Colonic mucosa (tissue), 4 donors: ENCODE results near the gene FZD10. TPM values are rescaled to one million over a fixed set of nuclear protein-coding genes. Genes with fewer than 3 reads are reported as not detected.

Experiments
- DNase-seq: peaks from one replicate; pipeline ENCODE4 v3.0.0-alpha.2; 2020
- H3K27ac ChIP-seq: fragments of 200-600 bp; one replicate; pipeline ENCODE4 v1.8.0; 2021
- H3K27me3 ChIP-seq: fragments of 200-600 bp; one replicate; pipeline ENCODE4 v1.8.0; 2021
- H3K36me3 ChIP-seq: fragments of 200-600 bp; one replicate; pipeline ENCODE4 v1.8.0; 2021
- H3K4me1 ChIP-seq: fragments of 200-600 bp; one replicate; pipeline ENCODE4 v1.8.0; 2021; ENCODE audit warnings: mild to moderate bottlenecking
- H3K4me3 ChIP-seq: fragments of 200-600 bp; one replicate; pipeline ENCODE4 v1.8.0; 2021
- H3K9ac ChIP-seq, 2 donors: one replicate each; pipeline ENCODE4 v1.7.0; 2013; ENCODE audit warnings: control low read depth in 2 of 2, low read depth in 2 of 2, low read length in 2 of 2
- H3K9me3 ChIP-seq: fragments of 200-600 bp; one replicate; pipeline ENCODE4 v1.8.0; 2021
- intact Hi-C: fragments of 100-400 bp; cut with DNase I; formaldehyde crosslinking; loops from one replicate; pipeline ENCODE4 v1.14.1; 2022
- total RNA-seq, 2 donors: library from RNA; stranded (reverse); fragmentation: NEBNext Ultra II Directional in 1 of 2; extraction: Animal tissue kit (Norgen Biotek cat#: 25700) in 1 of 2; gene quantifications; one replicate each; pipeline ENCODE4 v1.2.1, GENCODE V29; 2021
- TF ChIP-seq, protein P1 (sequence below): fragments of 200-600 bp; IDR thresholded peaks from one replicate; pipeline ENCODE4 v1.8.0; 2022; ENCODE audit warnings: antibody characterized with exemption, mild to moderate bottlenecking
- donor health status: healthy.
- donor health status: DM: no; HTN: no; CAD: no.
- donor health status: DM: no; HTN: no; CAD: no.

The FZD10 gene
- total RNA-seq, 2 donors from 2014 or later = 0.21 to 0.27 TPM

DNA sequence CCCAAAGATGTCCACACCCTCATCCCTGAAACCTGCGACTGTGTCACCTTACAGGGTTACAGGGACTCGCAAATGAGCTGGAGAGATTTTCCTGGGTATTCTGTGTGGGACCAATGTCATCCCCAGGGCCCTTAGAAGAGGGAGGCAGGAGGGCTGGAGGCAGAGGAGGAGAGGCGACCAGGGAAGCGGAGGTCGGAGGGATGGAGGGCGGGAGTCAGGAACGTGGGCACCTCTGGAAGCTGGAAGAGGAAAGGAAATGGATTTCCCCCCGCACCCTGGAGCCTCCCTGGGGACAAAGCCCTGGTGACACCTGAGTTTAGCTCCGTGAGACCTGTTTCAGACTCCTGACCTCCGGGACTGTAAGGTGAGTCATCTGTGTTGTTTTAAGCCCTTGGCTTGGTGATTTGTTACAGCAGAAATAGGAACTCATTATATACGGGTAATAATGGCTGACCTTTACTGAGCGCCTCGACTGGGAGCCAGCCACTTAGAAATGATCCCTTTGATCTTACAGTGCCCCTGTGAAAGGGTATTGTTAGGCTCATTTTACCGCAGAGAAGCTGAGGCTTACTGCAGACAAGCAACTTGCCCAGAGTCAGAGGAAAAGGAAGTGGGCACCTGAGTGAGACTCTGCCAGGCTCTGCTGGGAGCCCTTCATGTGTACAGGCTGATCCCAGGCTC lies 29.3 kb upstream of the FZD10 start:
- intact Hi-C loops = no loop called here
- Histone ChIP-seq H3K9ac (no peak overlapping the region), H3K36me3 (no peaks in the 10 kb centered on the region), H3K27me3 (no peaks in the 10 kb centered on the region), H3K4me1 (no peaks in the 10 kb centered on the region), H3K9me3 (no peaks in the 10 kb centered on the region), H3K4me3 (no peak overlapping the region), H3K27ac (no peak overlapping the region)
- DNase-seq = no peak
- TF ChIP-seq, protein P1, sequence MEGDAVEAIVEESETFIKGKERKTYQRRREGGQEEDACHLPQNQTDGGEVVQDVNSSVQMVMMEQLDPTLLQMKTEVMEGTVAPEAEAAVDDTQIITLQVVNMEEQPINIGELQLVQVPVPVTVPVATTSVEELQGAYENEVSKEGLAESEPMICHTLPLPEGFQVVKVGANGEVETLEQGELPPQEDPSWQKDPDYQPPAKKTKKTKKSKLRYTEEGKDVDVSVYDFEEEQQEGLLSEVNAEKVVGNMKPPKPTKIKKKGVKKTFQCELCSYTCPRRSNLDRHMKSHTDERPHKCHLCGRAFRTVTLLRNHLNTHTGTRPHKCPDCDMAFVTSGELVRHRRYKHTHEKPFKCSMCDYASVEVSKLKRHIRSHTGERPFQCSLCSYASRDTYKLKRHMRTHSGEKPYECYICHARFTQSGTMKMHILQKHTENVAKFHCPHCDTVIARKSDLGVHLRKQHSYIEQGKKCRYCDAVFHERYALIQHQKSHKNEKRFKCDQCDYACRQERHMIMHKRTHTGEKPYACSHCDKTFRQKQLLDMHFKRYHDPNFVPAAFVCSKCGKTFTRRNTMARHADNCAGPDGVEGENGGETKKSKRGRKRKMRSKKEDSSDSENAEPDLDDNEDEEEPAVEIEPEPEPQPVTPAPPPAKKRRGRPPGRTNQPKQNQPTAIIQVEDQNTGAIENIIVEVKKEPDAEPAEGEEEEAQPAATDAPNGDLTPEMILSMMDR = no peak

DNA sequence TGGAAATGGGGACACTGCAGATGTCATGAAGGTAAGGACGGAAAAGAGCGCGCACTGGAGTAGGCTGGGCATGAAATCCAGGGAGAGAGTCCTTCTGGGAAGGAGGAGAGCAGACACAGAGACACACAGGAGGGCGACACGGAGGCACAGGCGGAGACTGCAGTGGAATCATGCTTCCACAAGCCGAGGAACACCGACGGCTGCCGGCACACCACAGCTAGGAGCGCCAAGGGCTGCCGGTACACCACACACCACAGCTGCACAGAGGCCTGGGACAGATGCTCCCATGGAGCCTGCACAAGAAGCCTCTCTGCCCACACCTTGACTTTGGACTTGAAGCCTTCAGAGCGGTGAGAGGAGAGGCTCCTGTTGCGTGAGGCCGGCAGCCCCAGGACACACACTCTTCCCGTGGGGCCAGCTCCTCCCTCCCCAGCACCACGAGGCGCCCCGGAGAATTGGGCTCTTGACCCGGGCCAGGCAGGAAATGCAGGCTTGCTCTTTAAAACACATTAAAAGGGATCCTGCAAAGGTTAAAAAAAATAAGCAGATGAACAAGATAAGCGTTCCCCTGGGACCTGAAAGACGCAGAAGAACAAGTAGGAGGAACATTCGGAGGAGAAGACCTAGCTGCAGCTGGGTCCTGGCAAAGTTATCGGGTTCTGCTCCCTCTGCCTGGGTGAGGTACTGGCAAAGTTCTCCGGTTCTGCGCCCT lies 28.3 kb upstream of the FZD10 start:
- intact Hi-C loops = no loop called here
- Histone ChIP-seq H3K9ac (no peak overlapping the region), H3K4me1 (no peaks in the 10 kb centered on the region), H3K27me3 (no peaks in the 10 kb centered on the region), H3K9me3 (no peaks in the 10 kb centered on the region), H3K4me3 (no peak overlapping the region), H3K36me3 (no peaks in the 10 kb centered on the region), H3K27ac (no peak overlapping the region)
- TF ChIP-seq, protein P1 = no peak
- no peak for DNase-seq

DNA sequence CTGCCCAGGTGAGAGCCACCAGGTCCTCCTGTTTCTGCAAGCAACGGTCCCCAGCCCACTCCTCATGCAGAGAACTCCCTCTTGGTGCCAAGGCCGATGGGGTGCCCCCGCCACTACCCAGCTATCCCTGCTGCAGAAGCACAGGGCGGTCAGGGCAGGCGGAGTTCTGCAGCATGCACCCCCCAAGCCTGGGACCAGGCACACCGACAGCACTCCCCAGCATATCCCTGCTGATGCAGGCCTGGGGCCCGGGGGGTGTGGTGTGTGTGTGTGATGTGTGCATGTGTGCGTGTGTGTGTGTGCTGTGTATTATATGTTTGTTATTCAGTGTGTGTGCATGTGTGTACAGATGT lies 27.7 kb upstream of the FZD10 start:
- intact Hi-C loops = no loop called here
- no peak overlapping the region for H3K4me3 ChIP-seq
- no peaks in the 10 kb centered on the region for H3K4me1 ChIP-seq
- no peak overlapping the region for H3K9ac ChIP-seq
- H3K36me3 ChIP-seq = no peaks in the 10 kb centered on the region
- no peaks in the 10 kb centered on the region for H3K27me3 ChIP-seq
- no peaks in the 10 kb centered on the region for H3K9me3 ChIP-seq
- H3K27ac ChIP-seq = no peak overlapping the region
- DNase-seq = no peak
- TF ChIP-seq, protein P1 = no peak

DNA sequence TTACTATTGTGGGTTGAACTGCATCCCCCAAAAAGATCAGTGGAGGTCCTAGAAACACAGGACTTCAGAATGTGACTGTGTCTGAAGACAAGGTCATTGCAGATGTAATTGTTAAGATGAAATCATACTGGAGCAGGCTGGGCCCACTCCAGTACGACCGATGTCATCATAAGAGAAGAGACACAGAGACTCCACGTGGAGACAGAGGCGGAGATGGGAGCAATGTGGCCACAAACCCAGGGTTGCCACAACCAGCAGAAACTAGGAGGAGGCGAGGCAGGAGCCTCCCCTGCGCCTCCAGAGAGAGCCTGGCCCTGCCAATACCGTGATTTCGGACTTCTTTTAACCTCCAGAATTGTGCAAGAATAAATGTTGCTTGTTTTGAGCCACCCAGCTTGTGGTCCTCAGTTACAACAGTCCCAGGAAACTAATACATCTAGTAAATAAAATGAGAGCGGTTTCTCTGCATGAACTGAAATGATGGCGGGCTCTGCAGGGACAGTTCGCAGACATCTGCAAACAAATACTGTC lies 25.7 kb upstream of the FZD10 start:
- Histone ChIP-seq H3K9me3 (no peaks in the 10 kb centered on the region), H3K27ac (no peak overlapping the region), H3K36me3 (no peaks in the 10 kb centered on the region), H3K9ac (no peak overlapping the region), H3K27me3 (no peaks in the 10 kb centered on the region), H3K4me3 (no peak overlapping the region), H3K4me1 (no peaks in the 10 kb centered on the region)
- TF ChIP-seq, protein P1 = no peak
- intact Hi-C loops = no loop called here
- no peak for DNase-seq

DNA sequence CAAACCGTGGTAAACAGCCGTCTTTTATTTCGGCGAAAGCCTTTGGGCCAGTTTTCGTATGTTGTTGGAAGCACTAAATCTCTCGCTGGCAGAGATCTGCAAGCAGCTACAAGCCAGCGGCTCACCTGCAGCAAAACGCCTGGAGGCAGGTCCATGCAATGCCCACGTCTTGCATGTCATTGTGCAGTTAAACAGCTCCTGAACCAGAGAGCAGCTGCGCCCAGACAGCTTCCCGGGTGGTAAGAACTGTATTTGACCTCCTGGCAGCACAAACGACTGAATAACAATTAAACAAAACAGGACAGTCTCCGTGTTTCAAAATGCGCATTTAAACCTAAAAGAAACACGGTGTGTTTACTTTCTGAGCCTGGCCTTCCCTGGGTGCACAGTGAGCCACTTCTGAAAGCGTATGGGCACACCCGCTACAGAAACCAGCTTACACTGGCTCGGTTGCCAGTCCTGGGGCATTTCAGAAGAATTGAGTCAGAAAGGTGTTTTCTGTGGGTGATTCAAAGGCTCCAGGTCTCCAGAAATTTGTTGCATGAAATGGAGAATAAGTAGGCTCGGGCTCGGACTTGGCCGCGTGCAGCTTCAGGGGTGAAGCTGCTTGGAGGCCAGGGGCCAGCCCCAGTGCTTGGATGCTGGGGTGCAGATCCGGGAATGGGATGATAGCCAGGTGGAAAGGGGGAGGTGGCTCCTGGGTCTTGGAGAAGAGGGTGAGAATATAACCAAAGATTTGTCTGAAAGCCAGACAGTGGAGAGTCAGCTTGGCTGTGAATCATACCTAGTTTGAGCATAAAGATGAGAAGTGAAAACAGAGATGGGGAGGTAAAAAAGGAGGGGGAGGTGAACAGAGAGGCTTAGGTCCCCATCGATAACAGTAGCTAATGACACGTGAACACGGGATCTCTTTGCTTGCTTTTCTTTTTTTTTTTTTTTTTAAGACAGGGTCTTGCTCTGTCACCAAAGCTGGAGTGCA lies 24.9 kb upstream of the FZD10 start:
- H3K4me3 ChIP-seq = no peak overlapping the region
- no peaks in the 10 kb centered on the region for H3K9me3 ChIP-seq
- no peak overlapping the region for H3K9ac ChIP-seq
- H3K27ac ChIP-seq = no peak overlapping the region
- no peaks in the 10 kb centered on the region for H3K4me1 ChIP-seq
- no peaks in the 10 kb centered on the region for H3K27me3 ChIP-seq
- H3K36me3 ChIP-seq = no peaks in the 10 kb centered on the region
- TF ChIP-seq, protein P1 = no peak
- intact Hi-C loops = no loop called here
- no peak for DNase-seq
